NCI-H748 (cell line): ENCODE measurements around the gene TOP1.

Experiments used
- DNase-seq: peaks from one replicate; lab custom pipeline; 2025; ENCODE audit not compliant: unreplicated experiment; lab: John Stamatoyannopoulos, UW

TOP1 gene

GRCh38 chr20:41141153-41141815, 112.7 kb downstream of the TOP1 start:
- DNase-seq: no peak

DNA sequence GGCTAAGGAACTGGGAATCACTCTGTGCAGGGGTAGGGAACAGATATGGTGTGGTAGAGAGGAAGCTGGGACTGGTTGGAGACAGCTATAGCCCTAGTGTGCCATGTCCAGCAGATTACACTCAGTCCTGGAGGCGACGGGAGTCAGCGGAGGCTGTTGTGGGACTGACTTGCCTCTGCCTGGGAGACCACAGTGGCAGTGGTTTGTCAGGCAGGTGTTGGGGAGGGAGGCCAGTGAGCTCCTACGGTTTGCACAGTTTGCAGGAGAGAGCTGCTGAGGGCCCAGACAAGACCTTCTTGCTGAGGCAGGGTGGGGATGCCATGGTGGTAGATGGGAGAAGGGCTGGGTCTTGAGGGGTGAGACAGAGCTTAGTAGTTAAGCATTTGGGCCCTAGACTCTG, 113.6 kb downstream of the TOP1 start:
- DNase-seq: no peak

GRCh38 chr20:41142919-41143318, 114.3 kb downstream of the TOP1 start:
- no peak for DNase-seq

DNA sequence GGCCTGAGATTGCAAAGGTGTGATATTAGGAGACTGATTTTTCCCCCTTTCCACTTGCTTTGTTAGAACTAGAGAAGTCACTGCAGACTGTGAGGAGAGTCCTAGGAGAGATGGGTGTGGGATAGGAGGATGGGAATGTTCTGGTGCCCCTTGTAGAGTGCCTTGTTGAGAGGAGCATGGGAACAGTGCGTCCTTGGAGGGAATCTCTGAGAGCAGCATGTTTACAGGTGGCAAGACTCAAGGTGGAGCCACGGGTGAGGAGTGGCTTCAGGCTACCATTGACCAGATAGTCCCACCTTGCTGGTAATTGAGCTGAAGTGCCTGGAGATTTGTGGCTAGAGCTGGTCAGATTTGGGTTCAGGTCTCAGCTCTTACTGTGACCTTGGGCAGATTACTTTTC, 114.7 kb downstream of the TOP1 start:
- DNase-seq: no peak

- DNase-seq: no peak
Observed at GRCh38 chr20:41145317-41145716, 116.7 kb downstream of the TOP1 start.

DNA sequence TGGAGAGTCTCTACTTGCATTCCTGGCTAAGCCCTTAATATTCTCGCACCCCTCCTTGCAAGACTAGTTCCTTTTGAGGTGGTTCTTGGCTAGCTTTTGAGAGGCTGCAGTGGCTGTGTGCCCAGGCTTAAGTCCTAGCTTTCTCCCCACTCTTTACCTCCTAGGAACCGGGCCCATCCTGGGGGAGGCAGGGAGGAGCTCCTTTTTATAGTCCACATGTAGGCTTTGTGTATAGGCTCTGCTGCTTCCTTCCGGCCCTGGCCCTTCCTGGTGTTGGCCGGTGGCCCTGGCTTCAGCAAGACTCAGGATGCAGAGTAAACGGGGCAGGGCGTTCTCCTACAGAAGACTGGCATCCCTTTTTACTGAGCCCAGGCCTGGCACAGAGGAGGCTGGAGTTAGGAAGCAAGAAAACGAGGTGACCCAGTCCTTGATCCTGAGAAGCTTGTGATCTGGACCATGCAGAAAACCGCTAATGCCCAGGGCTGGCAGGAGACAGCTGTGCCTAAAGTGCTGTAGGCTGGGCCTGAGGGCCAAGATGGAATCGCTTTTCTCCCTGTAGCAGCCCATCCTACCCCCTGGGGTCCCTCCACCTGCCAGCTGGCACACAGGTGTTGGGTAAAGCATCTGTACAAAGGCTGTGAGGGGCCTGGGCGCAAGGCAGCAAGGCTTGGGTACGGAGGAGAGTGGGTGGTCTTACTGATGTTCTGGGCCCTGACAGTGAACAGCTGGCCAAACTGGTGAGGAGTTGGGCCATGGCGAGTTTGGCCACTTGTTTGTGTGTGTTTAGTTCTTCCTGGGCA, 117.4 kb downstream of the TOP1 start:
- no peak for DNase-seq

DNA sequence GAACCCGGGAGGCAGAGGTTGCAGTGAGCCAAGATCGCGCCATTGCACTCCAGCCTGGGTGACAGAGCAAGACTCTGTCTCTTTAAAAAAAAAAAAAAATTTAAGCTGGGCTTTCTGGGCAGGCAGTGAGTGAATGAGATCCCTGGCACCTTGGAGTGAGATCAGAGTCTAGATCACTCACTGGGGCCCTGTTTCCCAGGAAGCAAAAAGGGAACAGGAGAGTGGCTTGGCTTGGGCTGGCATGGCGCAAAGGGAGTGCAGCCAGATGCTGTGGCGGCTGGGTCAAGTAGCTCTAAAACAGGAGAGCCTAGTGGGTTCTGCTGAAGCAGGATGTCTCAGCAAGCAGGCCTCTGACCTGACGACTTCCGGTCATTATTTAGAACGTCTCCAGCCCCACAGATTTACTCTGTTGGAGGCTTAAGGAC, 119.2 kb downstream of the TOP1 start:
- no peak for DNase-seq

GRCh38 chr20:41148942-41149341, 120.3 kb downstream of the TOP1 start:
- DNase-seq: no peak

GRCh38 chr20:41150664-41151063, 122.0 kb downstream of the TOP1 start:
- no peak for DNase-seq

GRCh38 chr20:41151134-41151869, 122.7 kb downstream of the TOP1 start:
- DNase-seq: no peak

DNA sequence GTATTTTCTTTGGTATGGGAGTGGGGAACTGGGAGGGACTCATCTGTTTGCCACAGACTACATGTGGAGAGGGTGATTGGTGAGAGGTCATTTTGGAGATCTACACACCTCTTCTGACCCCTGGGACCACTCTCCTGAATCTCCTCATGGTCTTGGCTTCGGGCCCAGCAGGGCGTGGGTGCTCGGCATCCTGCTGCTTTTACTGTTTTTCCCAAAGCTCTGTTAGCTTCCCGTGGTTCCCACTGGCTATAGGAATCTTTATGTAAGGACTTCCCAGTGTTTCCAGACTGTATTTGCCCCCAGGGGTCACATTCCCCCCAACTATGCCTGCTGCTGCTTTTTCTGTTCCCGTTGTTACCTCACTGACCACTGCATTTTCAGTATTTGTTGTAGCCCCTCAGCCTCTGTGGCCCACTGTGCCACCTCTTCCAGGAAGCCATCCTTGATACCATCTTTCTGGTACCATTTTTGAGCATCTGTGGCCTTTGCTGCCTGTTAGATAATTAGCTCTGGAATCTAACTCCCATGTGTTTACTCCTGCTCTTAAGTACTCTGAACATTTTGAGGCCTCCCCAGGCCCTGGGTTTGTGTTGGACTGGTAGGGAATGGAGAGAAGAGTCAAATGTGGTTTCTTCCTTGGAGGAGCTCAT, 123.6 kb downstream of the TOP1 start:
- DNase-seq: no peak

- DNase-seq: no peak
Observed at GRCh38 chr20:41154436-41155176, 126.0 kb downstream of the TOP1 start.

GRCh38 chr20:41155261-41155660, 126.6 kb downstream of the TOP1 start:
- no peak for DNase-seq

DNA sequence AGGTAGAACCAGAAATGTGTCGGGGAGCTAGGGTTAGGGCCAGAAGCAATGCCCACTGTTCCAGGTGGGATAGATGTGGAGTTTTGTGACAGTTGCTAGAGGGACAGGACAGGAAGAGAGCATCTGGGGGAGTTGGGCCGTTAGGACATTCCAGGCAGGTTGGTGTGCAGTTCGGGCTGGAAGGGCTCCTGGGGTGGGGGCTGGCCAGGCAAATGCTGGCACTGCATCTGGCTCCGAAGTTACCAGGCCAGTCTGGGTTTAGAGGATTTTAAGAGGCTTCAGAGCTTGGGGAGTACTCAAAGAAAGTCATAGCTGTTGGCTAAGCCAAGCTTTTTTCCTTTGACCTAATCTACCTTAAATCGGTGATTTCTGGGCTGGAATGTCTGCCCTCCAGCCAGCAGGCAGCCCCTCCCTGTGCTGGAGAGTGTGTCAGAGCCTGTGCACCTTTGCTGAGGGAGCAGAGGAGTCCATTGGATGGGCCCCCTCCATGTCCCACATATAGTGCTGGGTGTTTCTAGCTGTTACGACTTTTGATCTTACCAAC, 129.5 kb downstream of the TOP1 start:
- no peak for DNase-seq

- DNase-seq: no peak
Observed at GRCh38 chr20:41159547-41159946, 130.9 kb downstream of the TOP1 start.

GRCh38 chr20:41160686-41161085, 132.1 kb downstream of the TOP1 start:
- no peak for DNase-seq

DNA sequence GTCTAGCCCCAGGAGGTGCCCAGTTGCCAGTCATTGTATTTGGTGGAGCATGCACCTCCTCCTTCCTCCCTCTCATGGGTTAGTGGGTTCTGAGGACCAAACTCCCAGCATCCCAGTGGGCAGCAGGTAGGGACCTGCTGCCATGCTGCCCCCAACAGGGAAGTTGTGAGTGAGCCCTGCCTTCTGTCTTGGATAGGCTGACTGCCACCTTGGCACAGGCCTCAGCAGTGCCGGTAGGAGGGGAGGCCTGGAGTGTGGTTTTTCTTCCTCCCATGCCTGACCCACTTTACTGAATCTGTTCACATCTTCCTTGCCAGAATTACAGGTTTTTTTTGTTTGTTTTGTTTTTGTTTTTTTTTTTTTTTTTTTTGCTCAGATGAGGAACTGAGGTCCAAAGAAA, 133.3 kb downstream of the TOP1 start:
- no peak for DNase-seq

GRCh38 chr20:41162396-41162795, 133.8 kb downstream of the TOP1 start:
- DNase-seq: no peak

DNA sequence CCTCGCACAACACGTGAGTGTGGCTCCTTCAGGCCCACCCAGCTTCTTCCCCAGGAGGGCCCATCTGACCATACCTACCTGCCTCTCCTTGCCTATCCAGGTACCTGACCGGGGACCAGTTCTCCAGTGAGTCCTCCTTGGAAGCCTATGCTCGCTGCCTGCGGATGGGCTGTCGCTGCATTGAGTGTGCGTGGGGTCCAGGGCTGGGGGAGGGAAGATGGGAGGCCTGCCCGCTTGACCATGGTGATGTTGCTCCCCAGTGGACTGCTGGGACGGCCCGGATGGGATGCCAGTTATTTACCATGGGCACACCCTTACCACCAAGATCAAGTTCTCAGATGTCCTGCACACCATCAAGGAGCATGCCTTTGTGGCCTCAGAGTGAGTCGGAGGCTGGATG, 135.2 kb downstream of the TOP1 start:
- DNase-seq: no peak
